ENCODE measurements around the gene EVI5. TPM values are rescaled to one million over a fixed set of nuclear protein-coding genes. Genes with fewer than 3 reads are reported as not detected.

The EVI5 gene
- polyA plus RNA-seq, 2 of the 4 experiments (the other 2 are of a cell fraction) = 10.2 to 10.4 TPM

- Histone ChIP-seq H3K4me3 (no peak overlapping the region), H3K4me1 (peaks cover 42% of the 10 kb centered on the region), H3K27ac (0 out of 6 replicates have a peak overlapping the region, but pooled peaks of 1 of the 2 experiments have one; percentile 37), H3K9me3 (no peaks in the 10 kb centered on the region), H3K4me2 (peak overlapping the region; percentile 21; the same call in 2 of the 3 replicates)
- WGBS (ENCODE audit: missing lambda C conversion rate) = 54% methylated on average over 6 of the region's 6 CpGs
- DNase-seq (ENCODE audit: low read depth in 1 of 2, low spot score in 1 of 2) (no peak), FAIRE-seq (no peak), ATAC-seq (no peak)
- ChIA-PET POLR2A (no interaction called here), CTCF (no interaction called here)
- TF ChIP-seq NFE2L2 (conservative IDR thresholded peaks at IDR 0.05; ENCODE audit: low read length) (no peak), HOXA7 (CRISPR knock-in tag; IDR thresholded peaks at IDR 0.05) (no peak), HEYL (CRISPR knock-in tag; IDR thresholded peaks at IDR 0.05) (no peak), FOSB (CRISPR knock-in tag; IDR thresholded peaks at IDR 0.05) (no peak), CBX2 (IDR thresholded peaks at IDR 0.05; ENCODE audit: borderline replicate concordance, low read depth) (no peak), PBX3 (IDR thresholded peaks at IDR 0.05) (no peak), FOSL2 (IDR thresholded peaks at IDR 0.05) (no peak), FOSL2 (CRISPR knock-in tag; IDR thresholded peaks at IDR 0.05) (no peak), FOXS1 (CRISPR knock-in tag; IDR thresholded peaks at IDR 0.05) (no peak), CTCF (IDR thresholded peaks at IDR 0.05) (no peak), POLR2A (IDR thresholded peaks at IDR 0.05; ENCODE audit: low read length) (no peak), EHF (CRISPR knock-in tag; IDR thresholded peaks at IDR 0.05) (no peak), RNF2 (IDR thresholded peaks at IDR 0.05; ENCODE audit: borderline replicate concordance, low read depth) (no peak), HDAC2 (IDR thresholded peaks at IDR 0.05) (no peak), MAZ (IDR thresholded peaks at IDR 0.05; ENCODE audit: borderline replicate concordance, low read depth, low read length) (no peak)
- TF ChIP-seq, protein P1, sequence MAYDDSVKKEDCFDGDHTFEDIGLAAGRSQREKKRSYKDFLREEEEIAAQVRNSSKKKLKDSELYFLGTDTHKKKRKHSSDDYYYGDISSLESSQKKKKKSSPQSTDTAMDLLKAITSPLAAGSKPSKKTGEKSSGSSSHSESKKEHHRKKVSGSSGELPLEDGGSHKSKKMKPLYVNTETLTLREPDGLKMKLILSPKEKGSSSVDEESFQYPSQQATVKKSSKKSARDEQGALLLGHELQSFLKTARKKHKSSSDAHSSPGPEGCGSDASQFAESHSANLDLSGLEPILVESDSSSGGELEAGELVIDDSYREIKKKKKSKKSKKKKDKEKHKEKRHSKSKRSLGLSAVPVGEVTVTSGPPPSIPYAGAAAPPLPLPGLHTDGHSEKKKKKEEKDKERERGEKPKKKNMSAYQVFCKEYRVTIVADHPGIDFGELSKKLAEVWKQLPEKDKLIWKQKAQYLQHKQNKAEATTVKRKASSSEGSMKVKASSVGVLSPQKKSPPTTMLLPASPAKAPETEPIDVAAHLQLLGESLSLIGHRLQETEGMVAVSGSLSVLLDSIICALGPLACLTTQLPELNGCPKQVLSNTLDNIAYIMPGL (CRISPR knock-in tag; IDR thresholded peaks at IDR 0.05; ENCODE audit: borderline replicate concordance) = no peak
These were observed 73.3 kb downstream of the EVI5 start for GRCh38 chr1:92711473-92712165.

- DNase-seq (ENCODE audit: low read depth in 1 of 2, low spot score in 1 of 2) (peak in 1 of 2 experiments; percentile 23), ATAC-seq (no peak)
These were observed 75.2 kb downstream of the EVI5 start for GRCh38 chr1:92709738-92710137.

More at GRCh38 chr1:92709738-92710137, 75.2 kb downstream of the EVI5 start:
- no peak for FAIRE-seq
- Histone ChIP-seq H3K4me3 (no peak overlapping the region), H3K4me2 (peak overlapping the region; percentile 14), H3K4me1 (peaks cover 42% of the 10 kb centered on the region), H3K9me3 (no peaks in the 10 kb centered on the region), H3K27ac (no peak overlapping the region)
- ChIA-PET POLR2A (no interaction called here), CTCF (no interaction called here)
- 50% methylated on average over 4 of the region's 4 CpGs for WGBS (ENCODE audit: missing lambda C conversion rate)
- TF ChIP-seq FOSL2 (IDR thresholded peaks at IDR 0.05) = no peak
- TF ChIP-seq FOSL2 (CRISPR knock-in tag; IDR thresholded peaks at IDR 0.05) = no peak
- TF ChIP-seq FOXS1 (CRISPR knock-in tag; IDR thresholded peaks at IDR 0.05) = no peak
- no peak for TF ChIP-seq MAFK (IDR thresholded peaks at IDR 0.05; ENCODE audit: partially characterized antibody)
- no peak for TF ChIP-seq PBX3 (IDR thresholded peaks at IDR 0.05)
- no peak for TF ChIP-seq MYC (IDR thresholded peaks at IDR 0.05; ENCODE audit: borderline replicate concordance, low read length)
- TF ChIP-seq FOSB (CRISPR knock-in tag; IDR thresholded peaks at IDR 0.05) = no peak
- TF ChIP-seq RAD21 (conservative IDR thresholded peaks at IDR 0.05 in 1 of 2, IDR thresholded peaks at IDR 0.05 in 1 of 2) = no peak
- no peak for TF ChIP-seq RFX5 (IDR thresholded peaks at IDR 0.05)
- no peak for TF ChIP-seq CEBPB (IDR thresholded peaks at IDR 0.05)
- TF ChIP-seq ESRRA (IDR thresholded peaks at IDR 0.05; ENCODE audit: borderline replicate concordance, low read length) = no peak
- no peak for TF ChIP-seq ZC3H11A (IDR thresholded peaks at IDR 0.05)
- TF ChIP-seq RNF2 (IDR thresholded peaks at IDR 0.05; ENCODE audit: borderline replicate concordance, low read depth) = no peak
- no peak for TF ChIP-seq CBX8 (IDR thresholded peaks at IDR 0.05)
- TF ChIP-seq ELK1 (IDR thresholded peaks at IDR 0.05; ENCODE audit: low read depth, low read length) = no peak
- no peak for TF ChIP-seq ATOH8 (CRISPR knock-in tag; IDR thresholded peaks at IDR 0.05; ENCODE audit: low read depth)
- no peak for TF ChIP-seq EP300 (IDR thresholded peaks at IDR 0.05)
- no peak for TF ChIP-seq HOXB5 (CRISPR knock-in tag; IDR thresholded peaks at IDR 0.05)
- no peak for TF ChIP-seq CHD2 (IDR thresholded peaks at IDR 0.05; ENCODE audit: low read length, partially characterized antibody)
